HS-5 (cell line): ENCODE measurements around the gene RAE1.

Source experiments
- DNase-seq: peaks from one replicate; pipeline ENCODE4 v3.0.0-alpha.2; 2012; ENCODE audit warnings: low read depth

Gene RAE1, protein sequence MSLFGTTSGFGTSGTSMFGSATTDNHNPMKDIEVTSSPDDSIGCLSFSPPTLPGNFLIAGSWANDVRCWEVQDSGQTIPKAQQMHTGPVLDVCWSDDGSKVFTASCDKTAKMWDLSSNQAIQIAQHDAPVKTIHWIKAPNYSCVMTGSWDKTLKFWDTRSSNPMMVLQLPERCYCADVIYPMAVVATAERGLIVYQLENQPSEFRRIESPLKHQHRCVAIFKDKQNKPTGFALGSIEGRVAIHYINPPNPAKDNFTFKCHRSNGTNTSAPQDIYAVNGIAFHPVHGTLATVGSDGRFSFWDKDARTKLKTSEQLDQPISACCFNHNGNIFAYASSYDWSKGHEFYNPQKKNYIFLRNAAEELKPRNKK

DNA sequence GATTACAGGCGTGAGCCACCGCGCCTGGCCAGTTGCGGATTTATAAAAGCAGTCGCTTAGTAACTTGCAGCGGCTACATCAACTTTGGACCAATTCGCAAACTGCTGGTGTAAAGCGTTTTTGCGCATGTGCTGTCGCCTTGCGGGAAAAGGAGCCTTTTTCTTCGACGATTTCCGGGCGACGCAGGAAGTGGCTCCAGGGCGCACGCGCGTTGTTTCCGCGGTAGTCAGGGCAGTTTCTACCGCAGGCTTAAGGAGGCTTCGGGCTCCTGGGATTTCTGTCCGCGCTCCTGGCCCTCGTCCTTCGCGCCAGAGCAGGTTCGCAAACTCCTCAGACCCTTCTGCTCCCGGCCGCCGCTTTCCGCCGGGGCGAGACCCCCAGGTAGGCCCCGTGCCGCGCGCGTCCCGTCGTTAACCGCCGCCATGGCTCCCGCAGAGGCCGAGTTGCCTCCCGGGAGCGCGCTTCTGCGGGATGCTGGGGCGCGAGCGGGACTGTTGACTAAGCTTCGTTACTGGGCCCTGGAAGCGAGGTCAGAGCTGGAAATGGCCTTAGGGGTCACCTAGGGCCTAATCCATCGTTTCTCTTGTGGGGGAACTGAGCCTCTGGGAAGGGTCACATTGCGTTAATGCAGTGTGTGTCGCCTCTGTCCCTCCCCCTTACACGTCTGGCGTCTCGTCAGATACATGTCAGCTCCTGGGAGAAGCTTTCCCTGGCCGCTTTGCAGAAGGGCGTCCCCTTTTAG is at the start of gene RAE1:
Gene RAE1 (plus strand): TSS at position 214 of the 742 bp plus-strand sequence. CDS start 2,784 bp downstream, outside the sequence.
- peak; percentile 62 for DNase-seq

DNA sequence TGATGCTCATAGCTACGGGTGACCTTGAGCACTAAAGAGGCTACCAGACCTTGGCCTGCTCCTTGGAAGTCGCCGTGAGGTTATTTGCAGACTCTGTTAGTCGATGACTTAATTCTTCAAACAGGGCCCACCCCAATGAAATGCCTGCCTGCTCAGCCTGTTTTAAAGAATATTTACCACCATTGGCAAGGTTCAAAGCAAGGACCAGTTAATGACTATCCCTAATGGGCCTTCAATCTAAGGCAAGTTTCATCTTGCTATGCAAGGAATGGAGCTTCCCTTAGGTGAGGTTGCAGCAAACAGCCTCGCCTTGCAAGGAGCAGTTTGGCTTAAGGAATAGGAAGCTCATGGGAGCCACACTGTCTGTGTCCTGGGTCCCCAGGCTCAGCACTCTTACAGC is 44.3 kb upstream of the RAE1 start:
- no peak for DNase-seq

DNA sequence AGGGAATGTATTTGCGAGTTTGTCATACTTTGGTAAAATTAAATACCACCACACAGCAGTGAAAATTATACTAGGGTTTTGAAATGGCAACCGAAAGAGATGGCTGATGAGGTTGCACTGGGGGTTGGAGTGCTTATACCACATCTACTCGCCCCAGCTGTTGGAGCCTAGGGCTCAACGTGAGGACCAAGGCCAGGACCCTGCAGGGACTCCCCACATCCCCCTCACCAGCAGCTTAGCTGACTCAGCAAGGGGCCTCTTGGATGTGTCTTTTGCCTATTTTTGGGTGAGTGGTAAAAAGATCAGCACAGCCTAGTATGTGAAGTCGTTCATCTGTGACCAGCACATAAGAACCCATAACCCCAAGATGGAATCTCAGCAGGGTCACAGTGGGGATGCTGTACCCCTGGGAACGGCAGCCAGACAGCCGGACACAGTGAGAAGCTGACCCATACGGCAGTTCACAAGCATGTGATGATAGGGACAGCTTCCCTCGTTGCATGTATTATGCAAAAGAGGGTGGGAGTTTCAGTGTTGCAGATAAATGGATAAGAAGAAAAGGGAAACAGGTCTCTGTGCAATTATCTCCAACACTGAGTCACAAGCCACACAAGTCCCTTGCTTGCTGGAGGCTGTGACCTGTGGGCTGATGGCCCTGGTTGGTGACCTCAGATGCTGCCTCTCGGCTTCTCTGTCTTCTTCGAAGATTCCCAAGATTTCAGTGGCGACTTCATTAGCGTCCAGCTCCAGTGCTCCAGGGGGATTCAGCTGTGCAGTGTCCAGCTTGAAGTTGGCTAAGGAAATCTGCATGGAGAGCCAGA is 42.4 kb upstream of the RAE1 start:
- DNase-seq, result no peak

DNA sequence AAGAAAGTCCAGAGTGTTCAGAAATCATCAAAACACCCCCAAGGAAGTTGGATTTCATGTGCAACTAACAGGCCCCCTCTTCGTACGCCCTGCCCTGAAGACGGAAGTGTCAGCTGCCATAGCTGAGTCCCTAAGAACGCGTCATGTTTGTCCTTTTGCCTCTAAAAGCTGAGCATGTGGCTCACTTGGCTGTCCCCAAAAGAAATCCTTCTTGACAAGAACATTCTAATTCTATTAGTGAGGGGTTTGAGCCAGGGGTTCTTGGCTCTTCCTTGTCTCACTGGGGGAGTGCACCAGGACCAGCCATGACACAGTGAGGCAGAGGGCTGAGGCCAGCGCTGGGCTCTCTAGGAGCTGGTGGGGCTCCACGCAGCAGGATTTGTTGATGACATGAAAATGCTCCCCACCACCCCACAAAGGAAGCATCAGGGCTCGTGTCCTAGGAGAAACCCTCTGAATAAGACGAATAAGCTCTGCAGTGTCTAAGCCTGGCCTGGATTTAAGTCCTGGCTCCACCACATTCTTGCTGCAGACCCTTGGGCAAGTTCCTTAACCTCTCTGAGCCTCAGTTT is 41.4 kb upstream of the RAE1 start:
- DNase-seq, result no peak

DNA sequence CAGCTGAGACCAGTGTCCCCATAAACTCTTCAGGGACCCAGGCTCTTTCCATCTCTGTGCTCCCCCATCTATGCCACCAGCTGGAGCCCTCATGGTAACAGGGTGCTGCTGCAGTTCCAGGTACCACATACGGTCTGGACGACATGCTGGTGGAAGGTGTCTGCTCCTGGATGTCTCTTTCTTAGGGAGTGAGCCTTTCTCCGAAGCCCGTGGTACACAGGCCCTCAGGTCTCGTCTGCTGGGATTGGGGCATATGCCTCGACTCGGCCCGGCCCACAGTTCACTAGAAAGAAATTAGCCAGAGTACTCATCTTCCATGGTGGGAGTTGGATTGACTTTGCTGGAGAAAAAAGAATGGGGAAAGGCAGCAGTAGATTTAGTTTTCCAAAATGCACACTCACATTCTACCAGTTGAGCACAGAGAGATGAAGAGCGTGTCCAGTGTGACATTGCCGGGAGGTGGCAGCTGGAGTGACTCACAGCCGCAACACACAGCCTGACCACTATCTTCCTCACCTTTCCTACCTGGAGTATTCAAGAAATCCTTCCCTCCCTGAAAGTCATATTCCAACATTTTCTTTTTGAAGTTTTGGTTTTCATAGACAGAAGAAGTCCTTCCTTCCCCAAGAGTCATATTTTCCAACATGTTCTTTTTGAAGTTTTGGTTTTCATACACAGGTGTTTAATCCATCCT is 40.1 kb upstream of the RAE1 start:
- no peak for DNase-seq

DNA sequence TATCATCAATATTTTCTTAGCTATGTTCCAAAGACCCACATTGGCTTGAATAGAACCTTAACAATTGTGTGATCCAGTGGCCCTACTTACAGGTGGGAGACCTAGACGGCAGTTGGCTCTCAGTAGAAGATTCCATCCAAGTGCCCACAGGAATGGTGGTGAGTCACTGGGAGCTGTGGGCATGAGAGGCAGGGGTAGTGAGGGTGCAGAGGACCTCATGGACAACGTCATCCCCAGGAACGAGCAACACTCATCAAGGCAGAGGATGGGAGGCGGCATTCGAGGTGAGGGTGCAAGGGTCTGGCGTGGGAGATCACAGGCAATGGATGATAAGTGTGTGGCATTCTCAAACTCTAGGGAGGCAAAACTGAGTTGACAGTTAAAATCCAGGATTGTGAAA is 38.9 kb upstream of the RAE1 start:
- DNase-seq, result no peak

DNA sequence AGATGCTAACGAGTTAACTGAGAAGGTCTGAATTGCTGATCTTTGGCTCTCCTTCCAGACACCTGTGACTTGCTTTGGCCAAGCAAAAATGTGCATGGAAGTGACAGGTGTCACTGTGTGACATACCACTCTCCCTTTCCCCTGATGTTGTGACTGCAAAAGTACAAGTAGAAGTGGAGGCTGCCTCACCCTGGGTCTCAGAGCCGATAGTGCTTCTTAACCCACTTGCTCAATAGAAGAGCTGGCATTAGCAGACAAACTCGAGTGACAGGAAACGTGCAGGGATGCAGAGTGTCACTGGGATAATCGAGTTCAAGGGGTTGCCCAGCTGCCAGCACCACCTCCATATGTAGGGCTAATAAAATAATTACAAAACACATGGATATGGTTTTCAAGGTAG is 37.8 kb upstream of the RAE1 start:
- DNase-seq, result no peak

DNA sequence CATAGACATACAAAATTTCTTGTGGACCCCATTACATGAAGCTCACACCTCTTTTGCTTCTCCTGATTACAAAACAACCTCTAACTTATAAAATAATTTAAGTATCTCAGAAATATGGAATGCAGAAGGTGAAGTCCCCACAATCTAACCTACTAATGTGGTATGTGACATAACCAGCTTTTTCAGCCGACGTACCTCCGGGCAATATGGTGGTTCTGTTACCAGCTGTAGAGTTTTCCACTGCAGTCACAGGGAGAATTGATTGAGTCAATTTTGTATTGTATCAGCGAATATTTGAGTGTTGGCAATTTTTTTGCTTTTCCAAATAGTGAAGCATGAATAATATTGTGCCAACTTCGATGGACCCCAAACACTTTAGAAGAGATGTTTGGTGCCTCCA is 37.1 kb upstream of the RAE1 start:
- no peak for DNase-seq

DNA sequence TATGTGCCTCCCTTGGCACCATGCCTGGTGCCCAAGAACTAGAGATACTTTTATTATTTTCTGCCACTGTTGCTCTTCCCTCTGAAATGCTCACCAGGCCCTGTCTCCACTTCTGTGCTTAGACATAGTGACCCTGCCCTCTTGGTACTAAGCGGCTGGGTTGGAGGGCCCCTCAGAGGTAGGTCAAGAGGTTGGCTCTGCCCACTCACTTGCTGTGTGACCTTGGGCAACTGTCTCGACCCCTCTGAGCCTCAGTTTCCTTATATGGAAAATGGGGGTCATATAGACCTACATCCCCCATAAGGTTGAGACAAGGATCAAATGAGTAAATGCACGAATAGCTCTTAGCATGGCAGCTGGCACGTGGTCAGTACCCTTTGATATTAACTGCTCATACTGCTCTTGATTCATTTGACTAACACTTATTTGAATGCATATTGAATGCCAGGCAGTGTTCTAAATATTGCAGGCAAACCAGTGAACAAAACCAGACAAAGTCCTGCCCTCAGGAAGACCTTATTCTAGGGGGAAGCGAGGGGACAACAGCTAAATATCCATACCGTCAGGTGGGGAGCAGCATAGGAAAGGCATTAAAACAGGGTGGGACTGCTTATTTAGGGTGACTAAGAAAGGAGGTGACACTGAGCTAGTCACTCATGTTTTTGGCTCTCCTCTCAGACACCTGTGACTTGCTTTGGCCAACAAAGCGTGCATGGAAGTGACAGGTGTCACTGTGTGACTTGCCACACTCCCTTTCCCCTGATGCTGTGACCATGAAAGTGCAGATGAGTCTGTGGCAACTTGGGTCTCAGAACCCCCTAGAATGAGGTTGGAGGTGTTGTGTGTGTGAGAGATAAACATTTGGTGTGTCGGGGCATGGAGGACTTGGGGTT is 35.7 kb upstream of the RAE1 start:
- DNase-seq, result no peak

DNA sequence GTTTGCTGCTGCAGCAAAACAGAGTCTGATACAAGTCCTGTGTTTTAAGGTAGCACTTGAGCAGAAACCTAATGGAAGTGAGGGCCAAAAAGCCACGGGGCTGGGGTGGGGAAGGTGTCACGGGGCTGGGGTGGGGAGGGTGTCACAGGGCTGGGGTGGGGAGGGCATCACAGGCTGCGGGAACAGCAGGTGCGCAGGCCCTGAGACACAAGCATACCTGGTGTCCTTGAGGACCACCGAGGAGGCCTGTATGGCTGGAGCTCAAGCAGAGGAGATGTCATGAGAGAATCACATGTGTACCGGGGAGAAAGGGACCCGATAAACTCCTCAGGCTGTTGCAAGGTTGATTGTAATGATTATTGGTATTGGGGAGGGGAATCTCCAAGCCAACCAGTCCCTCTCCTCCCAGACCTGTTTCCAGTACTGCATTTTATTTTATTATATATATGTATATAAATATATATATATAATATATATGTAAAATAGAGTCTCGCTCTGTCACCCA is 35.0 kb upstream of the RAE1 start:
- no peak for DNase-seq

DNA sequence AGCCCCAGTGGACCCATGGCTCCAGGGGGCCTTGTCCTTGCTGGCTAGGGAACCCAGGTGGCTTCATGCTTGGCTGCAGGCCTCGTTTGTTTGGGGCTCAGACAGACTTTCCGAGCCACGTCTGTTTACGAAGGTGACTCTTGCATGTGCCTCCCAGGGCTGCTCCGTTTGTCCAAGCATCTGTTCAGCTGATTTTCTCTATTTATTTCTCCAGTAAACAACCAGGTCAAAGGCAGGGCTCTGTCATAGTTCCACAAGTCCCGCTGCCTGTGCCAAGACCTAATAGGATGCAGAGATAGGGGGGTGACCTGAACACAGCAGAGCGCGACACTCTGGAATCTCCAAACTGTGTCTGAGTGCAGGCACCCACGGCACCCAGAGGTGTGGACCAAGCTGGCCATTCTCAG is 34.3 kb upstream of the RAE1 start:
- no peak for DNase-seq

DNA sequence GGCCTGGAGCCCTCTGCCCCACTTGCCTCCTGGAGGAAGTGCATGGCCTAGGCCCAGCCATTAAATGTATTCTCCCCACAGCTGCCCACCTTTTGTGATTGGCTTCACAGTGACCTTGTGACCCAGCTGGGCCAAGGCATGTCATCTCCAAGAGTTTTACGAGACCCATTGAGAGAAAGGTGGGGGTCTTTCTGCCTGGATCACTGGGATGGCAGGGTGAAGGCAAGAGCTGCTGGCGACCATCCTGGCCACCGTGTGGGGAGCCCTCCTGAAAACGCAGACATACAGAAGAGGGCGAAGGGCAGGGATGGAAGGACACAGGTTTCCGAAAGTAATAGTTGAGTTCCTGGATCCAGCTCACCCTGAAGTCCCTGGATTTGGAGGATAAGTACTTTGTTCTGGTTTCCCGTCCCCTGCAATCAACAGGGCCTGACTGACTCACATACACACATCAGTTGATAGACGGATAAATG is 33.7 kb upstream of the RAE1 start:
- no peak for DNase-seq

DNA sequence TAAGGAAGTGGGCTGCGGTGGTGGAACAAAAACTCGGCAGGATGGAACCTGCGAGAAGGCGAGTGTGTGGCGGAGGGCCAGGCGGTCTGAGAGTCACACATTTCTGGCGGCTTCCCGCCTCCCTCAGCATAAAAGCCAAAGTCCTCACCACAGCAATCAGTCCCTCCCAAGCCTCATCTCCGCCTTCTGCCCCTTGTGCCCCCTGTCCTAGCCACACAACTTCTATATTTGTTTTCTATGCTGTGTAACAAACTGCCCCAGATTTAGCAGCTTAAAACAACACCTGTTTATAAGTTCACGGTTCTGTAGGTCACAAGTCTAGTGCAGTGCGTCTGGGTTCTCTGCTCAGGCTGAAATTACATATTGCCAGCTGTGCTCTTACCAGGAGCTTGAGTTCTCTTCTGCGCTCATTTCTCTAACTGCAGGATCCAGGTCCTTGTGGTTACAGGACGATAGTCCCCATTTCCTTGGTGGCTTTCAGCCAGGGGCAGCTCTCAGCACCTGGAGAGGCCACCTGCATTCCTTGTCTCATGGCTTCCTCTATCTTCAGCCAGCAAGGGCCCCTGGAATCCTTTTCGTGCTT is 33.2 kb upstream of the RAE1 start:
- DNase-seq, result no peak

DNA sequence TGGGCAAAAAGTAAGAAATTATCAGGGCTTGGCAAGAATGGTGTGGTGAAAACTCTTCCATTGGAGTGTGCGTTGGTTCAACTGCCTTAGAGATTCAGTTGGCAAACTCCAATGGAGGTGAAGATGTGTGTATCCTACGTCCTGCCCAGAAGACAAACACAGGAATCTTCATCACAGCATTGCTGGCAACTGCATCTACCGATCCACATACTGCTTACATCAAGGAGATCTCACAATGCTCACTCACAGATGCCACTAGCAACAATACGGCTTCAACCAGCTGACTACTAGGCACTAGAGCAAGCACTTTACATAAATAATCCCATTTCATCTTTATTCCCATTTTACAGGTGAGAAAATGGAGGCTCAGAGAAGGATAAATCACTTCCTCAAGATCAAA is 31.5 kb upstream of the RAE1 start:
- no peak for DNase-seq

DNA sequence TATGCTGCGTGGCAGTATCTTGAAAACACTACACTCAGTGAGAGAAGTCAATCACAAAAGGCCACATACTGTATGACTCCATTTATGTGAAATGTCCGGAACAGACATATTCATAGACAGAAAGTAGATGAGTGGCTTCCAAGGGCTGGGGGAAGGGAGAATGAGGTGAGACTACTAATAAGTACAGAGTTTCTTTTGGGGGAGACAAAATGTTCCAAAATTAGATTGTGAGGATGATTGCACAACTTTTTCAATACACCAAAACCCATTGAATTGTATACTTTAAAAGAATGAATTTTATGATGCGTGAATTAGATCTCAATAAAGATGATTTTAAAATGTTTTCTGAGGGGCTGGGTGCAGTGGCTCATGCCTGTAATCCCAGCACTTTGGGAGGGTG is 30.7 kb upstream of the RAE1 start:
- no peak for DNase-seq

DNA sequence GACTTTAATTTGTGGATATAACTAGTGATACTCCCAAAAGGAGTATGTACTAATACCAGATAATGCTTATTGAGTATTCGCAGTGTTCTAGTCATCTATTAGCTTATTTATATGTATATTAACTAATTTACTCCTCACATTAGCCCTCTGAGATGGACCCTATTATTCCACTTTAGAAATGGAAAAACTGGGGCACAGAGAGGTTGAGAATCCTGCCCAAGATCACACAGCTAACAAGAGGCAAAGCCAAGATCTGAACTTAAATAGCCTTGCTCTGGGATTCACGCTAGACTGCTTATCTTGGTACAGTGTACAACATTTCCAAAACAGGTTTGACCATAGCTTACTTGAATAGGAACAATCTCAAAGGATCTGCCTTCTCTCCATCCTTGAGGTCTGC is 29.9 kb upstream of the RAE1 start:
- no peak for DNase-seq

DNA sequence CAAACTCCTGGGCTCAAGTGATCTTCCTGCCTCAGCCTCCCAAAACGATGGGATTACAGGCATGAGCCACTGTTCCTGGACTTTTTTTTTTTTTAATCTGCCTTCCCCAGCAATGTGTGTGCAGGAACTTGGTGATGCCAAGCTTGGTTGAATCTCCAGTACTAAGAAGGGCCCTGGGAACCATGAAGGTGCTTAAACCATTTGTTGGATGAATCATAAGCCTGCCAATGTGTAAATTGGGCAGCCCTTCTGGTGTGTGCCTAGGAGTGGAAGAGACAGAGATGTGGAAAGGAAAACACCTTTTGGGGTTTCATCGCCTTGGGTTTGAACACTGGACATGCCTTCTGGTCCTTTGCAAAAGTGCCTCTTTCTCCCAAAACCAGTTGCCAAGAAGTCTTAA is 28.6 kb upstream of the RAE1 start:
- DNase-seq, result no peak

DNA sequence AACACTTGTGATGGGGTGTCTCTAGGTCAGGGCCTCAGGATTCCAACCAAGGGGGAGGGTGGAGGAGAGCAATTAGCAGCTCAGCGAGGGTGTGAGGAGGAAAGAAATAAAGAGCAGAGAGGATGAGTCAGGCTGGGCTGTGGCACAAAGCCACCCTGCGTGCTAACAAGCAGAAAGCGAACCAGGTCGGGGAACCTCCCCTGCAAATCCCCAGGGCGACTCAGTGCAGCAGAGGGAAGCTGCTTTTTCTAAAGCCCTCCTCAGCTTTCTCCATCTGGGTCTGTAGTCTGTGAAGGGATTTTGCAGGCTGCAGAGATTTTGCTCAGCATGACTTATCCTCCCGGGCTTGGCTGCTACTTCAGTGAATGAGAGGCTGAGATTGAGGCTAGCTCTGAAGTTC is 28.0 kb upstream of the RAE1 start:
- DNase-seq, result no peak

DNA sequence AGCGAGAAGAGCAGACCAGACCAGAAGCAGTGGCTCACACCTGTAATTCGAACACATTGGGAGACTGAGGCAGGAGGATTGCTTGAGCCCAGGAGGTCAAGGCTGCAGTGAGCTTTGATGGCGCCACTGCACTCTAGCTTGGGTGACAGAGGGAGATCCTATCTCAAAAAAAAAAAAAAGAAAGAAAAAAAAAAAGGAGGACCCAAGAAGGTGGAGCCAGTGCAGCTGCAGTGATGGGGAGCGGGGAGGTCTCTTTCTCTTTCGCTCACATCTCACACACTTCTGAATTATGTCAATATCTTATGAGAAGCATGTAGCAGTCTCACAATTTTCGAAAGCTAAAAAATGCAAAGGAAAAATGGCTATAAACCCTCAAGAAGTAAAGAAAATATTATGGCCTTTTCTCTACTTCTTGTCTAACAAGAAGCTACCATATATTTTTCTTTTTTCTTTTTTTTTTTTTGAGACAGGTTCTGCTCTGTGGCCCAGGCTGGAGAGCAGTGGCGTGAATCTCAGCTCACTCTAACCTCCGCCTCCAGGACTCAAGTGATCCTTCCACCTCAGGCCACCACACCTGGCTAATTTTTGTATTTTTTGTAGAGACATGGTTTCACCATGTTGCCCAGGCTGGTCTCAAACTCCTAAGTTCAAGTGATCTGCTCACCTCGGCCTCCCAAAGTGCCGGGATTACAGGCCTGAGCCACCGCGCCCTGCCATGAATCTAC is 25.3 kb upstream of the RAE1 start:
- no peak for DNase-seq
